GM19324 (cell line): ENCODE results near the gene SH2D2A.
"Not testable (repeated sequence)": the region's sequence is repeated elsewhere in the genome, so short reads cannot be mapped to it uniquely, and the experiment has no call there.

ENCODE experiments used
- ATAC-seq: cut with Tn5 transposase; IDR thresholded peaks from one replicate; pipeline ENCODE4 v1.9.1; 2021; ENCODE audit warnings: mild to moderate bottlenecking, moderate library complexity; ENCODE audit not compliant: unreplicated experiment, low FRiP score

SH2D2A gene

DNA sequence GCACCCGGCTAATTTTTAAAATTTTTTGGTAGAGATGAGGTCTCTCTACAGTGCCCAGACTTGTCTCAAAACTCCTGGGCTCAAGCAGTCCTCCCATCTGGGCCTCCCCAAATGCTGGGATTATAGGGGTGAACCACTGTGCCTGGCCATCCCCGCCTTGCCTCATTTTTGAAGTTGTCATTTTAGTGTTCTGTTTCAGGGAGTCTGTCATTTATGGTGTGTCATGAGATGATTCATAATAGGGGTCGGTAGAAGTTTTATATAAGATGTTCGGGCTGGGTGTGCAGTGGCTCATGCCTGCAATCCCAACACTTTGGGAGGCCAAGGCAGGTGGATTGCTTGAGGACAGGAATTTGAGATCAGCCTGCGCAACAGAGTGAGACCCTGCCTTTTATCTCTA is 40.8 kb downstream of the SH2D2A start:
- ATAC-seq: no peak

DNA sequence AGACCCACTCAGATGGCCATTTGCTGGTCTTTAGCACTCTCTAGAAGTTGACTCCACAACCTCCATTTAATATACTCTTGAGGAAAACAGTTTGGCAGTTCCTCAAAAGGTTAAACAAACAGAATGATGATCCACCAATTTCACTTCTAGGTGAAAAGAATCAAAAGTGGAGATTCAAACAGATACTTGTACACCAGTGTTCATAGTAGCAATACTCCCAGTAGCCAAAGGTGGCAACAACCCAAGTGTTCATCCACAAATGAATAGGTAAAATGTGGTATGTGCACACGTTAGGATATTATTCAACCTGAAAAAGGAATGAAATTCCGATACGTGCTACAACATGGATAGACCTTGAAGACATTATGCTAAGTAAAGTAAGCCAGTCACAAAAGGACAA is 43.0 kb downstream of the SH2D2A start:
- no peak for ATAC-seq

DNA sequence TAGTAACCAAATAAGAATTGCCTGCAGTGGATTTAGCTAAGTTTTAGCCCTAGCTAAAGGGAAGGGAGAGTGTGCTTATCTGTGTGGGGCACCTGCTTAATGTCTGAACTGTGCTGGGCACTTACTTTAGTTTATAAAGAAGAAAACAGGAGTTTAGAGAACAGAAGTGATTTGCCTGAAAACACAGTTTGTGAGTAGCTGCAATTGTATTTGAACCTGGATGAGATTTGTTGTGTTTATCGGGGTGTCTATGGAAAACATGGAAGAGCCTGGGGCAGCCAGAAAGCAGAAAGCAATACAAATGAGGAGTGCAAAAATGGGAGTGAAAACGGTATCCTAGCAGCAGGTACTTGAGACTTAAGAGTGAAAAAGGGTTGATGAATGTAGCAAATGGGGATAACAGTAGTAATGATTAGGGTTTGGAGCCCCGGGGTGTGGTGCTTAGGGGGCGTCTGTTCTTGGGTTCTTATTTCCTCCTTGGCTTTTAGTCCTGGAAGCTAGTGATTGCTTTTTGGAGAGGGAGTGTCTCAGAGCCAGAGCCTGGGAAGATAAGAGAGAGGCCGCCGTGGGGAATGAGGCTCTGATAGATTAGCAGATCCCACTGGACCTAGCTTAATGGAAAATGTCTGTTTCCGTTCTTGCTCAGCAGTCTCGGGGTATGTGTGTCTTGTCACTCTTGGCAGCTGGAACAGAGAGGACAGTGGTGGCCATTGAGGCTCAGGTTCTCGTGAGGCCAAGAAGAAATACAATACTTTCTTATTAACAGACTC is 43.7 kb downstream of the SH2D2A start:
- no peak for ATAC-seq

- no peak for ATAC-seq
These were observed 44.4 kb downstream of the SH2D2A start for GRCh38 chr1:156772222-156772621.

GRCh38 chr1:156768610-156769295 is 47.9 kb downstream of the SH2D2A start:
- no peak for ATAC-seq

GRCh38 chr1:156767879-156768604 is 48.6 kb downstream of the SH2D2A start:
- ATAC-seq: peak; percentile 5

GRCh38 chr1:156767101-156767878 is 49.4 kb downstream of the SH2D2A start, which contains the start of gene PRCC:
PRCC (plus strand) TSS chr1:156767535; CDS start chr1:156767772, 237 bp downstream.
- peak; percentile 92 for ATAC-seq

GRCh38 chr1:156766298-156767100 is 50.1 kb downstream of the SH2D2A start:
- ATAC-seq: no peak

- ATAC-seq: no peak
These were observed 51.0 kb downstream of the SH2D2A start for GRCh38 chr1:156765666-156766065.

GRCh38 chr1:156765136-156765535 is 51.5 kb downstream of the SH2D2A start:
- ATAC-seq: not testable (repeated sequence)

- no peak for ATAC-seq
These were observed 55.9 kb downstream of the SH2D2A start for GRCh38 chr1:156760796-156761104.

- ATAC-seq: no peak
These were observed 56.4 kb downstream of the SH2D2A start for GRCh38 chr1:156760092-156760795.

DNA sequence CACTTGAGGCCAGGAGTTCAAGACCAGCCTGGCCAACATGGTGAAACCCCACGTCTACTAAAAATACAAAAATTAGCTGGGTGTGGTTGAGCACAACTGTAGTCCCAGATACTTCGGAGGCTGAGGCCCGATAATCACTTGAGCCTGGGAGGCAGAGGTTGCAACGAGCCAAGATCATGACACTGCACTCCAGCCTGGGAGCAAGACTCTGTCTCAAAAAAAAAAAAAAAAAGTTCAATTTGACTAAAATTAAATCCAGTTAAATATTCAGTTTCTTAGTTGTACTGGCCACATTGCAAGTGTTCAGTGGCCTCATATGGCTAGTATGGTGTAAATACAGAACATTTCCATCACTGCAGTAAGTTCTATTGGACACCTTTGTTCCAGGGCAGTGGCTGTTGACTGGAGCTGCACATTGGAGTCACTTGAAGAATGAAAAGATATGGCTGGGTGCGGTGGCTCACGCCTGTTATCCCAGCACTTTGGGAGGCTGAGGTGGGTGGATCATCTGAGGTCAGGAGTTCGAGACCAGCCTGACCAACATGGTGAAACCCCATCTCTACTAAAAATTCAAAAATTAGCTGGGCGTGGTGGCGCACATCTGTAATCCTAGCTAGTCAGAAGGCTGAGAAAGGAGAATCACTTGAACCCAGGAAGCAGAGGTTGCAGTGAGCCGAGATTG is 58.9 kb downstream of the SH2D2A start:
- ATAC-seq: not testable (repeated sequence)

DNA sequence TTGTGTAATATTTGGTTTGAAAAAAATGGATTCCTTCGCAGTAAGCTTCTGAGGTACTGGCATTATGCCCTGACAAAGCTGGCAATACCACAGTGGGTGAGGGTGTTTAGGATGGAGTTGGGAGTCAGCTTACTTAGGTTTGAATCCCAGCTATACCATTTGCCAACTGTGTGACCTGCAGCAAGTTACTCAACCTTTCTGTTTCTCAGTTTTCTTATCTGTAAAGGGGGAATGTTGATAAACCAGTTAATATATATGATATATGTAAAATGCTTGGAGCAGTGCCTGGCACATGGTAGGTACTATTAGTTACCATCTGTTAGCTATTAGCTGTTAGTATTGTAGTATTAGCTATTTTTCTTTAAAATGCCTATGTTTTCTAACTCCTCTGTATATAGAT is 60.3 kb downstream of the SH2D2A start:
- no peak for ATAC-seq
